CD4-positive, alpha-beta memory T cell (primary cell): ENCODE data around the gene WDR19. TPM values are rescaled to one million over a fixed set of nuclear protein-coding genes. Genes with fewer than 3 reads are reported as not detected.

Source experiments
- CTCF ChIA-PET: fragments of 350-600 bp; sonication (Branson Sonifier 250); formaldehyde crosslinking; loops from one replicate; lab custom pipeline; 2021; ENCODE audit warnings: inconsistent platforms; ENCODE audit not compliant: partially characterized antibody; lab: Charles Lee
- POLR2A ChIA-PET: fragments of 350-600 bp; sonication (Branson Sonifier 250); formaldehyde crosslinking; loops from one replicate; lab custom pipeline; 2021; ENCODE audit not compliant: partially characterized antibody; lab: Charles Lee
- DNase-seq, 5 donors: peaks; one replicate each; pipeline versions ENCODE4 v3.0.0 to v3.0.0-alpha.2; 2020 to 2022; ENCODE audit warnings: mixed read lengths in 1 of 5
- H3K27ac ChIP-seq: one replicate; pipeline ENCODE4 v1.7.0; 2013; ENCODE audit warnings: low read depth, low read length
- H3K27me3 ChIP-seq: 2 replicates; pipeline ENCODE4 v1.7.0; 2013; ENCODE audit warnings: mild to moderate bottlenecking, low read length, moderate library complexity; ENCODE audit not compliant: insufficient read depth
- H3K36me3 ChIP-seq: 2 replicates; pipeline ENCODE4 v1.7.0; 2013; ENCODE audit warnings: mild to moderate bottlenecking, low read length, moderate library complexity; ENCODE audit not compliant: insufficient read depth
- H3K4me1 ChIP-seq: 2 replicates; pipeline ENCODE4 v1.7.0; 2013; ENCODE audit warnings: mild to moderate bottlenecking, low read length, moderate library complexity; ENCODE audit not compliant: insufficient read depth
- H3K4me3 ChIP-seq, 2 donors: one replicate each; pipeline ENCODE4 v1.7.0; 2013; ENCODE audit warnings: low read length in 2 of 2, mild to moderate bottlenecking in 1 of 2
- H3K9me3 ChIP-seq, 2 donors: one replicate each; pipeline ENCODE4 v1.7.0; 2013; ENCODE audit warnings: low read length in 2 of 2, control low read depth in 1 of 2; ENCODE audit not compliant: control insufficient read depth in 1 of 2
- H3K27ac Mint-ChIP-seq, 7 donors: one replicate each; pipeline ENCODE4 v1.8.0; 2020 to 2021; ENCODE audit warnings: mixed read lengths in 7 of 7, mild to moderate bottlenecking in 6 of 7, inconsistent platforms in 3 of 7, moderate library complexity in 3 of 7
- H3K27me3 Mint-ChIP-seq, 2 donors: one replicate each; pipeline ENCODE4 v1.8.0; 2020 to 2021; ENCODE audit warnings: mixed read lengths in 2 of 2
- H3K36me3 Mint-ChIP-seq, 2 donors: one replicate each; pipeline ENCODE4 v1.8.0; 2020 to 2021; ENCODE audit warnings: mixed read lengths in 2 of 2, inconsistent platforms in 1 of 2, mild to moderate bottlenecking in 1 of 2
- H3K4me1 Mint-ChIP-seq, 4 donors: one replicate each; pipeline ENCODE4 v1.8.0; 2020 to 2021; ENCODE audit warnings: mixed read lengths in 4 of 4, mild to moderate bottlenecking in 1 of 4
- H3K4me3 Mint-ChIP-seq, 8 donors: one replicate each; pipeline ENCODE4 v1.8.0; 2020 to 2021; ENCODE audit warnings: mixed read lengths in 8 of 8, mild to moderate bottlenecking in 7 of 8, moderate library complexity in 6 of 8, inconsistent platforms in 3 of 8
- H3K9me3 Mint-ChIP-seq, 8 donors: one replicate each; pipeline ENCODE4 v1.8.0; 2020 to 2021; ENCODE audit warnings: mixed read lengths in 8 of 8, mild to moderate bottlenecking in 5 of 8, inconsistent platforms in 3 of 8, moderate library complexity in 1 of 8
- intact Hi-C: fragments of 100-400 bp; cut with micrococcal nuclease; formaldehyde crosslinking; loops from one replicate; pipeline ENCODE4 v1.15.1; 2023
- polyA plus RNA-seq, 2 donors: library from polyadenylated mRNA; unstranded; fragments of 300-500 nt; fragmentation: Illumina TruSeq; gene quantifications; one replicate each; pipeline ENCODE4 v1.2.3, GENCODE V29; 2021
- total RNA-seq, 2 experiments: library from RNA; stranded (reverse); gene quantifications; one replicate each; pipeline ENCODE4 v1.2.3, GENCODE V29; 2021

Gene WDR19
- total and polyA plus RNA-seq, 4 experiments from 2014 or later: 2.3 to 36.8 (median 18.5) TPM

DNA sequence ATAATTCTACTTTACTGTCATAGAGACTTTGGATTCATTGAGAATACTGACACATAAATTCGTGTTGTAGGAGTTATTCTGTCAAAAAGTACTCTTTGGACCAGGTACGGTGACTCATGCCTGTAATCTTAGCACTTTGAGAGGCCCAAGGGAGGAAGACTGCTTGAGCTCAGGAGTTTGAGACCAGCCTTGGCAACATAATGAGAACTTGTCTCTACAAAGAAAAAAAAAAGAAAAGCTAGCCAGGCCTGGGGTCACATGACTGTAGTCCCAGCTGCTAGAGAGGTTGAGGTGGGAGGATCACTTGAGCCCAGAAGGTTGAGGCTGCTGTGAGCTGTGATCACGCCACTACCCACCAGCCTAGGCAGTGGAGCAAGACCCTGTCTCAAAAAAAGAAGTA is 54.9 kb downstream of the WDR19 start:
- H3K27ac Mint-ChIP-seq: no peak overlapping the region
- ChIA-PET POLR2A (no interaction called here), CTCF (no interaction called here)
- no peak for DNase-seq
- Histone ChIP-seq H3K9me3 (no peaks in the 10 kb centered on the region), H3K4me3 (no peak overlapping the region), H3K36me3 (no peaks in the 10 kb centered on the region), H3K27me3 (no peaks in the 10 kb centered on the region), H3K27ac (no peak overlapping the region), H3K4me1 (no peaks in the 10 kb centered on the region)
- H3K9me3 Mint-ChIP-seq: no peaks in the 10 kb centered on the region
- intact Hi-C loops: no loop called here
- no peaks in the 10 kb centered on the region for H3K27me3 Mint-ChIP-seq
- peaks cover 14 to 22% of the 10 kb centered on the region in 2 donors for H3K36me3 Mint-ChIP-seq
- no peaks in the 10 kb centered on the region for H3K4me1 Mint-ChIP-seq
- H3K4me3 Mint-ChIP-seq: no peak overlapping the region

DNA sequence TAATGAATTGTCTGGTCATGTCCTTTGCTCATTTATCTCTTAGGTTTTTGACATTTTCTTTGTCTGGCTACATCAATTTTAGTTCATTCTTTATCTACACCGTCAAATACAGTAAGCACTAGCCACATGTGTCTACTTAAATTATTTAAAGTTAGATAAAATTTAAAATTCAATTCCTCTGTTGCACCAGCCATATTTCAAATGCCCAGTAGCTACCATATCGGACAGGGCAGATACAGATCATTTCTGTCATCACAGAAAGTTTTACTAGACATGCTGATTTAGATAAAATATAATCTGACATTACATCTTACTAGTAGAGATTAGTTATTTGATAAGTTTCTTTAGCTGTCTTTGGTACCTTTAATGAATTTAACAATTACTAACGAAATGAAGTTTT is 61.1 kb downstream of the WDR19 start:
- no peaks in the 10 kb centered on the region for H3K4me1 Mint-ChIP-seq
- no peak for DNase-seq
- peaks cover 0 to 7% (median under 1%) of the 10 kb centered on the region in 8 donors for H3K9me3 Mint-ChIP-seq
- no peak overlapping the region for H3K27ac ChIP-seq
- no peak overlapping the region for H3K4me3 Mint-ChIP-seq
- H3K27ac Mint-ChIP-seq: no peak overlapping the region
- no peaks in the 10 kb centered on the region for H3K27me3 Mint-ChIP-seq
- intact Hi-C loops: no loop called here
- peaks cover 7 to 26% of the 10 kb centered on the region in 2 donors for H3K36me3 Mint-ChIP-seq
- no peaks in the 10 kb centered on the region for H3K9me3 ChIP-seq
- no peaks in the 10 kb centered on the region for H3K36me3 ChIP-seq
- H3K4me1 ChIP-seq: no peaks in the 10 kb centered on the region
- POLR2A ChIA-PET: no interaction called here
- H3K27me3 ChIP-seq: no peaks in the 10 kb centered on the region
- H3K4me3 ChIP-seq: no peak overlapping the region
- CTCF ChIA-PET: no interaction called here

DNA sequence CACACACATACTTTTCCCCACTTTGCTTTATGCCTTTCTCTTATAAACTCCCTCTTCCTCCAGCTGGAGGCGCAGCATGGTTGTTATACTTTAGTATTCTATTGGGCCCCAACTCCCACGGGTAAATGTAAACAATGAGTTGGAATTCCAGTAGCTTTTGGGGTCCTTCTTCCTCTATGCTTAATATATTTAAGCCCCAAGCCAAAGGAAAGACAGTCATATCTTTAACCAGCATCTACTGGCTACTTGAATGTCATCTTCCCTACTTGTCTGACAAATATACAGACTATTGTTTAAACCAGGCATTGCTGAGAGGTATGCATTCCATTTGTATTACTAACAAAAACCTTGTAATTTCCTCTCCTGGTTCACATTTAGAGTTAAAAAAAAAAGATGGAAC is 72.9 kb downstream of the WDR19 start:
- no peaks in the 10 kb centered on the region for H3K4me1 ChIP-seq
- H3K4me1 Mint-ChIP-seq: no peaks in the 10 kb centered on the region
- no peaks in the 10 kb centered on the region for H3K36me3 ChIP-seq
- intact Hi-C loops: no loop called here
- ChIA-PET CTCF (no interaction called here), POLR2A (no interaction called here)
- no peaks in the 10 kb centered on the region for H3K27me3 Mint-ChIP-seq
- H3K9me3 ChIP-seq: no peaks in the 10 kb centered on the region
- no peaks in the 10 kb centered on the region for H3K27me3 ChIP-seq
- H3K4me3 Mint-ChIP-seq: no peak overlapping the region
- H3K27ac Mint-ChIP-seq: no peak overlapping the region
- DNase-seq: no peak
- H3K27ac ChIP-seq: no peak overlapping the region
- H3K4me3 ChIP-seq: no peak overlapping the region
- peaks cover 13 to 16% of the 10 kb centered on the region in 2 donors for H3K36me3 Mint-ChIP-seq
- peaks cover 0 to 4% (median 0%) of the 10 kb centered on the region in 8 donors for H3K9me3 Mint-ChIP-seq

DNA sequence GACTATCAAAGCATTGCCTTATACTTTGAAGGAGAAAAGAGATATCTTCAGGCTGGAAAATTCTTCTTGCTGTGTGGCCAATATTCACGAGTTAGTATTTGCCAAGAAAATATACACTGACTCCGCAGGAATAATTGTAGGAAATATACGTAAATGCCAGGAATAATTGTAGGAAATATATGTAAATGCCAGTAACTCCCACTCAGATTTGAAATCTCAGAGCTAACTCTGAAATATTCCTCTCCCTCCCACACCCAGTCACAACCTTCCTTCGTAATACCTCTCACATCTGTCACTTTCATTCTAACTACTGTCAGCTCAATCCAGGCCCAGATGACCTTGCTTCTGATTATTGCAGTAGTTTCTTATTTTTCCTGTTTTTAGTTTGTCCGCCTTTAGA is 73.5 kb downstream of the WDR19 start:
- intact Hi-C loops: no loop called here

DNA sequence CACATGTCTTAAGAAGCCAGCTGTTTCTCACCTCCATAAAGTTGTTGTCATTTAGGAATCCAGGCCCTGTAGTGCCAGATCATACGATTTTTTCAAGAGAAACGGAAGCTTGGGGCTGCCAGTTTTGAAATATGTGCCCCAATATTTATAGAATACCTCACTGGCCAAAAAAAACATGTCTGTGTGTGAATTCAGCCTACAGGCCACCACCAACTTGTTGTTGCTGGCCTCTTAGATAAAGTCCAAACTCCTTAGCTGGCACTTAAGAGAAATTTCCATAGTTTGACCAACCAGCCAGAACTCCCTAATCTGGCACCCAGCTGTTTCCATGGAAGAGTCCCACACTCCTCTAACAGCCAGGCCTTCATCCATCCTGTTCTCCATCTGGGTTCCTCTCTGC is 74.1 kb downstream of the WDR19 start:
- no peak for DNase-seq
- H3K27ac ChIP-seq: no peak overlapping the region
- Mint-ChIP-seq H3K4me3 (no peak overlapping the region), H3K27ac (no peak overlapping the region), H3K9me3 (no peaks in the 10 kb centered on the region), H3K4me1 (no peaks in the 10 kb centered on the region), H3K27me3 (no peaks in the 10 kb centered on the region), H3K36me3 (peaks cover 16 to 22% of the 10 kb centered on the region in 2 donors)
- ChIA-PET CTCF (no interaction called here), POLR2A (no interaction called here)
- H3K27me3 ChIP-seq: no peaks in the 10 kb centered on the region
- no peaks in the 10 kb centered on the region for H3K4me1 ChIP-seq
- no peaks in the 10 kb centered on the region for H3K9me3 ChIP-seq
- intact Hi-C loops: no loop called here
- no peaks in the 10 kb centered on the region for H3K36me3 ChIP-seq
- no peak overlapping the region for H3K4me3 ChIP-seq

More for the DNA sequence above, 73.5 kb downstream of the WDR19 start:
- H3K27ac ChIP-seq: no peak overlapping the region
- no peak for DNase-seq
- Mint-ChIP-seq H3K27ac (peak overlapping the region in 1 of 7 donors; percentile 33), H3K36me3 (peaks cover 16% of the 10 kb centered on the region in 2 donors), H3K4me1 (no peaks in the 10 kb centered on the region), H3K27me3 (no peaks in the 10 kb centered on the region), H3K9me3 (no peaks in the 10 kb centered on the region), H3K4me3 (no peak overlapping the region)
- CTCF ChIA-PET: no interaction called here
- no peaks in the 10 kb centered on the region for H3K27me3 ChIP-seq
- H3K4me1 ChIP-seq: no peaks in the 10 kb centered on the region
- H3K4me3 ChIP-seq: no peak overlapping the region
- H3K9me3 ChIP-seq: no peaks in the 10 kb centered on the region
- POLR2A ChIA-PET: no interaction called here
- H3K36me3 ChIP-seq: no peaks in the 10 kb centered on the region

DNA sequence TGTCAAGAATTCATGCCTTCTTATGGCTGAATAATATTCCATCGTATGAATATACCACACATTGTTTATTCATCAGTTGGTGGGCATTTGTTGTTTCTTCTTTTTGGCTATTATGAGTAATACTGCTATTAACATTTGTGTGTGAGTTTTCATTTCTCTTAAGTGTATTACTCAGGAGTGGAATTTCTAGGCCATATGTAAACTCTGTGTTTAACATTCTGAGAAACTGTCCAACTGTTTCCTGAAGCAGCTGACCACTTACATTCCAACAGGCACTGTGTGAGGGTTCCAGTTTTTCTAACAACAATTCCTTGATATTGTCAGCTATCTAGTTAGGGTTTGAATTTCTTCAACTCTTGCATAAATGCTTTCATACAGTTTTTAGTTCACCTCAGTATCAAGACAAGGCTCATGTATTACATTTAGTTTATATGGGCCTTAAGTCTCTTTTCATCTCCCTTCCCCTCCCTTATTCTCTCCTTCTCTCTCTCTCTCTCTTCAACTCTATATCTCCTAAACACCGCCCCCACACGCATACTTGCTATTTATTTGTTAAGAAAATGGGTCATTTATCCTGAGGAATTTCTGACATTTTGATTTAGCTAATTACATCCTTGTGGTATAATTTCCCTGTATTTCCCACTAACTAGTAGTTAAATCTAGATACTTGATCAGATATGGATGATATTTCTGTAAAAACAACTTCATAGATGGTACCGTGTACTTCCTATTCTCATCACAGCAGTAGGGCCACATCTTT is 77.4 kb downstream of the WDR19 start:
- intact Hi-C loops: no loop called here
- Mint-ChIP-seq H3K4me3 (no peak overlapping the region), H3K4me1 (no peaks in the 10 kb centered on the region), H3K9me3 (peaks cover 0 to 1% (median 0%) of the 10 kb centered on the region in 8 donors), H3K27ac (peak overlapping the region in 1 of 7 donors; percentile 62), H3K27me3 (no peaks in the 10 kb centered on the region), H3K36me3 (peaks cover 16 to 36% of the 10 kb centered on the region in 2 donors)
- DNase-seq: no peak
- Histone ChIP-seq H3K9me3 (no peaks in the 10 kb centered on the region), H3K27me3 (no peaks in the 10 kb centered on the region), H3K27ac (no peak overlapping the region), H3K4me3 (no peak overlapping the region), H3K36me3 (no peaks in the 10 kb centered on the region), H3K4me1 (no peaks in the 10 kb centered on the region)
- CTCF ChIA-PET: no interaction called here
- POLR2A ChIA-PET: no interaction called here

DNA sequence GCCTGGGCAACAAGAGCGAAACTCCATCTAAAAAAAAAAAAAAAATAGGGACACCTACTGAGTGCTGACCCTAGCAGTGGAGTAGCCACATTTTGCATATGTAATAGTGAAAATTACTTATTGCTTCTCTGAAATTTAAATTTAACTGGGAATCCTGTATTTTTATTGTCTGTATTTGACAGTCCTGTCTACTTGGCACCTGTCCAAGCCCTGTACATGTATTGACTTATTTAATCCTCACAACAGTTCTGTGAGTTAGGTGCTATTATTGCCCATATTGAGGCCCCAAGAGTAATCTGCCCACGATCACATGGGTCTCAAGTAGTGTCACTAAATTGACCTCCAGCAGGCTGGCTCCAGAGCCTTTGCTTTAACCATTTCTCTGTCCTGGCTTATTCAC is 81.6 kb downstream of the WDR19 start:
- Histone ChIP-seq H3K27me3 (no peaks in the 10 kb centered on the region), H3K27ac (no peak overlapping the region), H3K4me1 (no peaks in the 10 kb centered on the region), H3K36me3 (no peaks in the 10 kb centered on the region), H3K9me3 (no peaks in the 10 kb centered on the region), H3K4me3 (no peak overlapping the region)
- intact Hi-C loops: no loop called here
- Mint-ChIP-seq H3K27me3 (no peaks in the 10 kb centered on the region), H3K36me3 (peaks cover 22 to 51% of the 10 kb centered on the region in 2 donors), H3K27ac (no peak overlapping the region), H3K4me3 (no peak overlapping the region), H3K9me3 (peaks cover 0 to 1% (median 0%) of the 10 kb centered on the region in 8 donors), H3K4me1 (no peaks in the 10 kb centered on the region)
- POLR2A ChIA-PET: no interaction called here
- no peak for DNase-seq
- CTCF ChIA-PET: no interaction called here
